ENCODE data around the gene FGF22. TPM values are rescaled to one million over a fixed set of nuclear protein-coding genes. Genes with fewer than 3 reads are reported as not detected.

FGF22 gene
- total RNA-seq, 1 experiment from 2014 or later: 1.3 TPM

DNA sequence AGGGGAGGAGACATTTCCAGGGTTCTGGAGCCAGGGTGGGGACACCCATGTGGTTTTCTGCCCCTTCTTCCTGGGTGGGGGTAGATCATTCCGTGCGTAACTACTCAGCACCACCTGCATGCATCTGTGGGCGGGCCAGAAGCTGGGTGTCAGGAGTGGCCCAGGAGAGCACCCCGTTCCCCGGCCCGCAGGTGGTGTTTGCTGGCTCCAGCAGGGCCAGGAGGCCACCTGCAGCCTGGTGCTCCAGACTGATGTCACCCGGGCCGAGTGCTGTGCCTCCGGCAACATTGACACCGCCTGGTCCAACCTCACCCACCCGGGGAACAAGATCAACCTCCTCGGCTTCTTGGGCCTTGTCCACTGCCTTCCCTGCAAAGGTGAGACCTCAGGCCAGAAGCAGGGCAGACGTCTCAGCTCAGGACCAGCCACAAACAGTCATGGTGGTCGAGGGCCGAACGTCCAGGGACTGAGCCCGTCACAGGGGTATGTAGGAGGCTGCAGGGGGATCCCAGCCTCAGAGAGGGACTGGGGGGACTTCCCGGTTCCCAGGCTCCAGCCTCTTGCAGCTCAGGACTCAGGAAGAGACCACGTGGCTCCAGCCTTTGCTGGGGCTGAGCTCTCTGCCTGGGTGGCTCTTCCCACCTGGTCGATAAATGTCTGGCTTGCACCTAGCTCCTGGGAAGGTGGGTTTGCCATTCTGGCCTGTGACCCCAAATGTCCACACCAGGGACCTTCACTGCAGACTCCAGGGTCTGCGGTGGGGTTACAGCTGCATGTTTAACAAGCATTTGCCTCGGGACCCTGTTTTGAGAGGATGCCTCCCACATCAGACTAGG is 38.1 kb downstream of the FGF22 start:
- TSS peak; percentile 44 for BruUV-seq (replicated peaks)
- ATAC-seq: 0 out of 2 replicates have a peak, but pooled peaks have one; percentile 2

DNA sequence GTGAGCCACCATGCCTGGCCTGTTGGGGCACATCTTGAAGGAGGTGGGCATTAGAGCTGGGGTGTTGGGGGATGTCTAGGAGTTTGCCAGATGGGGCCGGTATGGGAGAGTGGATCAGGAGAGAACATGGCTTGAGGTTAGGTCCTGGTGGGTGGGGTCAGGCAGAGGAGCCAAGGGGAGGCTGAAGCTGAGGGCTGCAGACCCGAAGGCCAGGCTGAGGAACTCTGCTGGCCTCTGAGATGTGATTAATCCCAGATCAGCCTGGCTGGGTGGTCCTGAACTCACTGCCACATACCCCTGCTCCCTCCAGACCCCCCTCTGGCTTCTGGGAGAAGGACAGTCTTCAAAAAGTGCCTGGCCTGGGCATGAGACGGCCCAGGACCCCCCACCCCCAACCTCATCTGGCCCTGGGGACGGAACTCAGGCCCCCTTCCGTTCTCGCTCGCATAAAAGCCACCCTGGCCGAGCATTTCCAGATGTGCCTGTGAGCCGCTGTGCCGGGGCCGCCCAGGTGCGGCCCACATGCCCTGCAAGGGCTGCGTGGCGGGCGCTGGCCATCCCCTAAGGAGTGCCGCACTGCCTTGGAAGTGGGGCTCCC is 39.2 kb downstream of the FGF22 start:
- no peaks in the 10 kb centered on the region for H3K27me3 ChIP-seq (ENCODE audit: low read length)
- peaks cover 26% of the 10 kb centered on the region for H3K79me2 ChIP-seq (ENCODE audit: low read length)
- no peak for DNase-seq
- H3F3A ChIP-seq (ENCODE audit: low read length, unreplicated experiment): no peaks in the 10 kb centered on the region
- no peaks in the 10 kb centered on the region for H4K20me1 ChIP-seq (ENCODE audit: low read length)
- no peak overlapping the region for H2AFZ ChIP-seq (ENCODE audit: low read length)
- BruUV-seq (replicated peaks): no TSS peak
- ChIA-PET CTCF (no interaction called here), POLR2A (ENCODE audit: unreplicated experiment) (no interaction called here)
- no peaks in the 10 kb centered on the region for H3K9me2 ChIP-seq (replicated peaks; ENCODE audit: low read length)
- H3K9me3 ChIP-seq (ENCODE audit: low read length): no peaks in the 10 kb centered on the region
- no peak for ATAC-seq
- no peaks in the 10 kb centered on the region for H3K36me3 ChIP-seq (ENCODE audit: low read depth, low read length)
- no peak overlapping the region for H3K9ac ChIP-seq (ENCODE audit: low read length)
- peak overlapping the region; percentile 86 for H3K4me2 ChIP-seq (ENCODE audit: low read length)
- H3K27ac ChIP-seq (ENCODE audit: low read length): no peak overlapping the region
- peak overlapping the region; percentile 70 for H3K4me3 ChIP-seq (ENCODE audit: low read length)
- peaks cover 21% of the 10 kb centered on the region for H3K4me1 ChIP-seq (ENCODE audit: insufficient read depth, low read length)
- TF ChIP-seq EZH2 (IDR thresholded peaks at IDR 0.05; ENCODE audit: low read length, unreplicated experiment): no peak
- TF ChIP-seq EZH2phosphoT487 (IDR thresholded peaks at IDR 0.05; ENCODE audit: borderline replicate concordance, low read length): no peak
- TF ChIP-seq, protein P1, sequence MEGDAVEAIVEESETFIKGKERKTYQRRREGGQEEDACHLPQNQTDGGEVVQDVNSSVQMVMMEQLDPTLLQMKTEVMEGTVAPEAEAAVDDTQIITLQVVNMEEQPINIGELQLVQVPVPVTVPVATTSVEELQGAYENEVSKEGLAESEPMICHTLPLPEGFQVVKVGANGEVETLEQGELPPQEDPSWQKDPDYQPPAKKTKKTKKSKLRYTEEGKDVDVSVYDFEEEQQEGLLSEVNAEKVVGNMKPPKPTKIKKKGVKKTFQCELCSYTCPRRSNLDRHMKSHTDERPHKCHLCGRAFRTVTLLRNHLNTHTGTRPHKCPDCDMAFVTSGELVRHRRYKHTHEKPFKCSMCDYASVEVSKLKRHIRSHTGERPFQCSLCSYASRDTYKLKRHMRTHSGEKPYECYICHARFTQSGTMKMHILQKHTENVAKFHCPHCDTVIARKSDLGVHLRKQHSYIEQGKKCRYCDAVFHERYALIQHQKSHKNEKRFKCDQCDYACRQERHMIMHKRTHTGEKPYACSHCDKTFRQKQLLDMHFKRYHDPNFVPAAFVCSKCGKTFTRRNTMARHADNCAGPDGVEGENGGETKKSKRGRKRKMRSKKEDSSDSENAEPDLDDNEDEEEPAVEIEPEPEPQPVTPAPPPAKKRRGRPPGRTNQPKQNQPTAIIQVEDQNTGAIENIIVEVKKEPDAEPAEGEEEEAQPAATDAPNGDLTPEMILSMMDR (conservative IDR thresholded peaks at IDR 0.05; ENCODE audit: low read depth, low read length): no peak
- intact Hi-C loops (cut with micrococcal nuclease): loop anchor here (5.0 kb wide), 2 partner anchors 33 to 73 kb away; partner anchors contain the start of gene MISP

More for the DNA sequence above, 38.1 kb downstream of the FGF22 start:
- Histone ChIP-seq H3K9ac (ENCODE audit: low read length) (no peak overlapping the region), H3K4me2 (ENCODE audit: low read length) (peak overlapping the region; percentile 86), H3F3A (ENCODE audit: low read length, unreplicated experiment) (no peaks in the 10 kb centered on the region), H2AFZ (ENCODE audit: low read length) (no peak overlapping the region), H3K79me2 (ENCODE audit: low read length) (peaks cover 26% of the 10 kb centered on the region), H3K4me3 (ENCODE audit: low read length) (peak overlapping the region; percentile 59), H3K36me3 (ENCODE audit: low read depth, low read length) (no peaks in the 10 kb centered on the region), H3K9me3 (ENCODE audit: low read length) (no peaks in the 10 kb centered on the region), H4K20me1 (ENCODE audit: low read length) (no peaks in the 10 kb centered on the region), H3K27ac (ENCODE audit: low read length) (peak overlapping the region; percentile 2; the same call in 1 of the 2 replicates), H3K9me2 (replicated peaks; ENCODE audit: low read length) (no peaks in the 10 kb centered on the region), H3K27me3 (ENCODE audit: low read length) (no peaks in the 10 kb centered on the region), H3K4me1 (ENCODE audit: insufficient read depth, low read length) (peaks cover 21% of the 10 kb centered on the region)
- ChIA-PET POLR2A (ENCODE audit: unreplicated experiment) (no interaction called here), CTCF (interaction anchor here (0.6 kb wide), 1 partner anchor 65 kb away, joined by 7 read pairs; no protein-coding TSS in a partner anchor)
- DNase-seq: peak; percentile 42
- intact Hi-C loops (cut with micrococcal nuclease): loop anchor here (5.0 kb wide), 2 partner anchors 34 to 74 kb away; partner anchors contain the start of gene MISP
- TF ChIP-seq, protein P1 (conservative IDR thresholded peaks at IDR 0.05; ENCODE audit: low read depth, low read length): no peak
- TF ChIP-seq EZH2 (IDR thresholded peaks at IDR 0.05; ENCODE audit: low read length, unreplicated experiment) (no peak), EZH2phosphoT487 (IDR thresholded peaks at IDR 0.05; ENCODE audit: borderline replicate concordance, low read length) (no peak)
